Activated CD4-positive, alpha-beta T cell treated with anti-CD3 and anti-CD28 coated beads, Interleukin-2, Interleukin-6, amounts not matched to agents 100 ng/mL and 50 ng/mL, durations not matched to agents 16 hours and 8 hours (primary cell): Measurements from ENCODE around the gene ASTN2.
"Not testable (repeated sequence)": the region's sequence is repeated elsewhere in the genome, so short reads cannot be mapped to it uniquely, and the experiment has no call there.

Source experiments
- DNase-seq: peaks from one replicate; pipeline ENCODE4 v3.0.0-alpha.2; 2020

ASTN2 gene

GRCh38 chr9:117072216-117072615, 342.6 kb downstream of the ASTN2 start:
- DNase-seq: no peak

DNA sequence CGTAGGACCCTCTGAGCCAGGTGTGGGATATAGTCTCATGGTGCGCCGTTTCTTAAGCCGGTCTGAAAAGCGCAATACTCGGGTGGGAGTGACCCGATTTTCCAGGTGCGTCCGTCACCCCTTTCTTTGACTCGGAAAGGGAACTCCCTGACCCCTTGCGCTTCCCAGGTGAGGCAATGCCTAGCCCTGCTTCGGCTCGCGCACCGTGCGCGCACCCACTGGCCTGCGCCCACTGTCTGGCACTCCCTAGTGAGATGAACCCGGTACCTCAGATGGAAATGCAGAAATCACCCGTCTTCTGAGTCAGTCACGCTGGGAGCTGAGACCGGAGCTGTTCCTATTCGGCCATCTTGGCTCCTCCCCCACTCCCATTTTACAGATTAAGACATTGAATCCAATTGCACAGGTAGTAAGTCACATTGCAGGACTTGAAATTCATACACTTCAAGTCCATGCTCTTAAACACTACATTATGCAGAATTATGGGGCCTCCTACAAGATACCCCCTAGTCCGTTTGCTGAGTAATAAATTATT, 343.1 kb downstream of the ASTN2 start:
- DNase-seq: not testable (repeated sequence)

GRCh38 chr9:117063721-117064471, 351.0 kb downstream of the ASTN2 start:
- DNase-seq: no peak

GRCh38 chr9:117060963-117061362, 353.9 kb downstream of the ASTN2 start:
- no peak for DNase-seq

DNA sequence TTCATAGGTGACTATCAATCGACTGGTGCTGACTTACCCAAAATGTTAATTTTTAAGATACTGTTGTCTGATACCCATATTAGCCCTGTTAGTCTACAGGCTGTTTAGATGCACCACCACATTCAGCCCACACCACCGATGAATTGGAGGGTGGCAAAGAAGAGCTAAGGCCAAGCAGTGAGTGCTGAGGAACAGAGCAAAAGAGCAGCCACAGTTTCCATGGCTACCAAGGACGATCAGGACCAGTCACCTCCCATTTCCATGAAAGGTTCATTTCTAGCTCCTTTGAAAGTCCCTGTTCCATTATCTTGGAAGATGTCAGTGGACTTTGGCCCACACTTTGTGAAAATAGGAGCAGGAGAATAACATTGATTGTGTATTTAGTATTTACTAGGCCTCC, 364.9 kb downstream of the ASTN2 start:
- no peak for DNase-seq

GRCh38 chr9:117046666-117047327, 368.1 kb downstream of the ASTN2 start:
- DNase-seq: no peak

DNA sequence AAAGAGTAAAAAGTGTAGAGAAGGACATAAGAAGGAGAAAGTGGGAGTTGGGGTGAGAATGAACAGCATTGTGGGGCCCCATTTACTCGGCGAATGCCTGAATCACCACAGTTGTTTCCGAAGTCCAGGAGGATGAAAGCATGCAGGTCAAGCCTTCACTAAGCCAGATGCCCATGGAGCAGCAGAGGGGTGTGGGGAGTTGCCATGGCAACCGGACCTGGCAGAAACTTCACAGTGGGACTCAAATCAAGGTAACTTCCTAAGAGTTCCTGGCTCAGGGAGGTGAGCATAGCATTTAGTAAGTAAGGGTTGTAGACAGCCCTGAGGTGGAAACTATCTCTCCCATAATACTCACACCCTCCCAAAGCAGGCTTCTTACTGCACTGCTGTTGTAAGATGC, 370.6 kb downstream of the ASTN2 start:
- no peak for DNase-seq

GRCh38 chr9:117043159-117043558, 371.7 kb downstream of the ASTN2 start:
- no peak for DNase-seq

GRCh38 chr9:117035546-117035945, 379.3 kb downstream of the ASTN2 start:
- no peak for DNase-seq

GRCh38 chr9:117034866-117035265, 380.0 kb downstream of the ASTN2 start:
- DNase-seq: no peak

DNA sequence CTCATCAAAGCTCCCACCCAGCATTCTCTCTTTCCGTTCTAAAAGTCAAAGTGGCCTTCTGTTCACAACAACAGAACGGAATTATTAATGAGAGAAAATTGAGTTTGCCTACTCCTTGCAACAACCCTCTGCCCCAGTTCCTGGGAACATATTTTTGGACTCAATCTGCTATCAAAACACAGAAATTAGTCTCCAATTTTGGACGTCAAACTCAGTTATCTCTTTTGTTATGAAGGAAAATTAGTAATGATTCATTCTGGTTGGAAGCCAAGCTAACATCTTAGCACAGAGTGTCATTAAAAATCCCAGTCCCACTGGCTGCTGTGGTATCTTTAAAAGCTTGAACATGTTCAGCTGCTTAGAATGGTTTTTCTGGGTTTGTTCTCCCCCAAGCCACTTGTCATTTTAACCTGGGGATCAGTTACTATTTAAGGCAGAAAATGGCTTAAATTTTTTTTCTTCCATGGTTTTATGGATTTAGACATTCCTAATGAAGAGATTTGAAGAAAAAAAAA, 384.5 kb downstream of the ASTN2 start:
- no peak for DNase-seq

DNA sequence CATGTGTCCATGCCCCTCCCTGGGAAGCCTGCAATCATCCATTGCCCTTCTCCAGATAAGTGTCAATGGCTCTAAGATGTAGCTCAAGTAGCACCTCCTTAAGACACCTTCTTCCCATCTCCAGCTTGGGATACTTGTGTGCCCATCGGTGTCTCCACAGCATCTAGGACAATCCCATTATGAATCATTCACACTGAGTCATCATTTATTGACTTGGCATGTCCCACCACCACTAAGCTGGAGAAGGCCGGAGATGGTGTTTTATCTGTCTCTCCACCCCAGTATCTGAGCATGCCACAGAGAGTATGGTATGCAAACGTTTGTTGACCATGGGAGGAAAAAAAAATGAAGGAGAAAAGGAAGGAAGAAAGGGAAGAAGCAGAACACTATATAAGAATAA, 385.5 kb downstream of the ASTN2 start:
- no peak for DNase-seq

- no peak for DNase-seq
Observed at GRCh38 chr9:117028103-117028858, 386.6 kb downstream of the ASTN2 start.

GRCh38 chr9:117021906-117022305, 393.0 kb downstream of the ASTN2 start:
- DNase-seq: no peak

- no peak for DNase-seq
Observed at GRCh38 chr9:117018966-117019617, 395.8 kb downstream of the ASTN2 start.

- DNase-seq: no peak
Observed at GRCh38 chr9:117017414-117017985, 397.4 kb downstream of the ASTN2 start.

GRCh38 chr9:117014061-117014460, 400.8 kb downstream of the ASTN2 start:
- no peak for DNase-seq

DNA sequence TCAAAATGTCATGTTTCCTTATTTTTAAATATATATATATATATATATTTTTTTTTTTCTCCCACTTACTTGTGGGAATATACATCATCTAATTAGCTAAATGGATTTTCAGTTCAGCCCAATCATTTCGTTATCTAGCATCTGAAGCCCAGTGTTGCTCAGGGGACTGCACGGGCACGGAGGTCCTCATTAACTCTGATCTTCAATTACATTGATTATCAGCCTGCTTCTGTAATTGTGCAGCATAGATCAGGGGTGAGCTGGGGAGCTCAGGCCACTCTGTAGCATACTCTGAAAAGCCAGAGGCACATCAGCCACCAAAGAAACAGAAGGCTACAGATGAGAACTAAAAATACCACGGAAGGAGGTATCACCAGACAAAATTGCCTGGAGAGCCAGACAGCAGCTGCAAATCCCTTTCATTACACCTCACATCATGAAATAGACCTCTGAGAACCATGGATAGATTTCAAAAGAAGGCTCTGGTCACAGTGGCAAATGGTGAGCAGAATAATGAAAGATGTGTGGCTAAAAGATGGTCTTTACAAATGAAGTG, 401.3 kb downstream of the ASTN2 start:
- DNase-seq: no peak

DNA sequence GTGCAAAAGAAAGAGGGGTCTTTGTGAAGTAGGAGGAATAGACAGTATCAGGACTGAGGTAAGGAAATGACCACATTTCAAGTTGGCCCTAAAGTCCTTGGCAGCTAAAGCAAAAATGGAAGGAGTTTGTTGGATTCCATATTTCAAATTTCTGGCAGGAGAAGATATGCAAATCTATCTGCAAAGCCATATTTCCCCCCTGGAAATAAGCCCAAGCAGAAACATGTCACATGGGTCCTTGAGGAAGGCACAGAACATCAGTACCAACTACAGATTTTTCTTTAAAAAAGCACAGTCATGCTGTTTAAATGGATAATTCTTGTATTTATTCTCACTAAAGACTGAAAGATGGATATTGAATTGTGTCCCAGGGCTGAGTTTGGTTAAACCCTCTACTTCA, 404.8 kb downstream of the ASTN2 start:
- no peak for DNase-seq

DNA sequence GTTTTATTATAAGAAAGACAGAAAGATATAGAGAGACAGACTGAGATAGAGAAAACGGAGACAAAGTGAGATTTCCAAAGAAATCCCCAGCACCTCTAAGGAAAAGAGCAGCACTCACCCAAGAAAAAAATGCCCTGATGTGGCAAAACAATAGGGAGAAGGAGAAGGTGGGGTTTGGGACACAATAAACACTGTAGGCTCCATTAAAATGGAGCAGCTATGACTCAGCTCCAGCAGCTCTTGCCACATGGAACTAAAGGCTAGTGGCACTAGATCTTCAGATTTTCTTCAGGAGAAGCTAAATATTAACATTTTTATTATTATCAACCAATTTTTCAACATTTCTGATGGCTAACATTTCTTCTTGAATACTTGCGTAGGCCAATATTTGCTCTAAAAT, 406.0 kb downstream of the ASTN2 start:
- DNase-seq: no peak

DNA sequence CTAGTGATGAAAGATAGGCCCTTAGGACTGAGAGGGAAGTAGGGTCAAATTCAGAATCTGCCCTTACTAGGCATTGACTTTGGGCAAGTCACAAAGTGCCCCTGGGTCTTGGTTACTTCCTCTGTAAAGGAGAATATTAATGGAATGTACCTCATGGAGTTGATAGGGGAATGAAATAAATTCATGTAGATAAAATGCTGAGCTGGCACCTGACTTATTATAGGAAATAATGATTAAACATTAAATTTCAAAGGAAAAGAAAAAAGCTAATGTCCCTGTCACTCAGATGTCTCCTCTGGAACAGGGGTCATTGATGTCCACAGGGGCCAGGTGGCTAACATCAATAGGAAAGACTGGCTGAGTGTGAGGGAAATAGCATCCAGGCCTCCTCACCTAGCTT, 406.4 kb downstream of the ASTN2 start:
- no peak for DNase-seq

GRCh38 chr9:117002686-117003085, 412.2 kb downstream of the ASTN2 start:
- no peak for DNase-seq
